Occipital lobe (tissue), 2 donors: ENCODE results near the gene IFITM1. TPM values are rescaled to one million over a fixed set of nuclear protein-coding genes. Genes with fewer than 3 reads are reported as not detected.
"Not testable (repeated sequence)": the region's sequence is repeated elsewhere in the genome, so short reads cannot be mapped to it uniquely, and the experiment has no call there.

Source experiments
- DNase-seq: peaks from one replicate; lab custom pipeline; 2025; lab: John Stamatoyannopoulos, UW
- total RNA-seq: library from RNA; depleted of rRNA; stranded (reverse); fragments of >200 nt; gene quantifications from one replicate; pipeline ENCODE4 v1.2.3, GENCODE V29; 2014

The IFITM1 gene
- total RNA-seq, 1 donor from 2014 or later, result 6.9 TPM

GRCh38 chr11:308740-309665, 4.8 kb upstream of the IFITM1 start:
- not testable (repeated sequence) for DNase-seq

DNA sequence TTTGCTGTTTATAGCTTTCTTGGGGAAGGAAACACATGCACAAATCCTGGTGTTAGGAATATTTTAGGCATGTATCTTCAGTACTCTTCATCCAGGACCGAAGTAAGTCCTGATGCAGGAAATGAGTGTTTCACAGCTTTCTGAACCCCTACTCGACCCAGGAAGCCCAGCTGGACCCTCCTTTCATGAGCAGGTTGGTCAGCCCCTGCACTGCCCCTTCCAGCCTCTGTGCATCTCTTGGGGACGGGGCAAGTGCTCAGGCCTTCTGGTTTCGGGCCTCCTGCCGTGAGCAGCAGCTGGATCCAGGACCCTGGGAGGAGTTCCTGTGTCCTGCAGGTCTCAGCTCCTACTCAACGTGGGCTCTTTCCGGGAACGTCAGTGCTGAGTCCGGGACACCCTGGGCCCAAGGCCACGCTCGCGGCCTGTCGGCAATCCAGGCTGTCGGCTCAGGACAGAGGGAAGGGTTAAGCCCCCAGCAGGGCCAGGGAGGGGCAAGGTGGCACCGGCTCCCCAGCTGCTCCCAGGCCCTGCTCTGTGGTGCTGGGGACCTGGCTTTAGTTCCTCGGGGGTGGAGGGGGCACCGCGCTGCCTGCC, 3.8 kb upstream of the IFITM1 start:
- not testable (repeated sequence) for DNase-seq

GRCh38 chr11:311013-311748, 2.7 kb upstream of the IFITM1 start:
- not testable (repeated sequence) for DNase-seq

- DNase-seq, result no peak
Measured at GRCh38 chr11:312092-312816, 1.6 kb upstream of the IFITM1 start.

DNA sequence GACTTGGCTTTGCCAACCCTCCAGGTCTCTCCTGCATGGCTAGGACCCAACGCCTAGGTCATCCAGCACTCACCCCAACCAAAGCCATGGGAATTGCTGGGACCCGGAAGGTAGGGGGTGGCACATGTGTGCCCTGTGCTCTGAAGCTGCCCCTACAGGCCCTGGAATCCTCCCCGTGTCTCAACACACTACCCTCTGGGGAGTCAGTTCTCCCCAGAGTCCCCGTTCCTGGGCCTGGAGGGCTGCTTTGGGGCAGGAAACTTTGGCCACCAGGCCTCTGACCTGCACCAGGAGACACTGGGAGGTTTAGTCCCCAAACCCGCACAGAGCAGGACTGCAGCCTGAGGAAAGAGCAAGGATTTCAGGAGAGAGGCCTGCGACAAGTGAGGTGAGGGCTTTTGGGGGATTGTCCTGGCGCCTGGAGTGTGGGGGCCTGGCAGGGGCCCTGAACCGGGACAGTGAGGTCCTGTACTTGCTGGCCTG, 495 bp upstream of the IFITM1 start:
- DNase-seq, result no peak

DNA sequence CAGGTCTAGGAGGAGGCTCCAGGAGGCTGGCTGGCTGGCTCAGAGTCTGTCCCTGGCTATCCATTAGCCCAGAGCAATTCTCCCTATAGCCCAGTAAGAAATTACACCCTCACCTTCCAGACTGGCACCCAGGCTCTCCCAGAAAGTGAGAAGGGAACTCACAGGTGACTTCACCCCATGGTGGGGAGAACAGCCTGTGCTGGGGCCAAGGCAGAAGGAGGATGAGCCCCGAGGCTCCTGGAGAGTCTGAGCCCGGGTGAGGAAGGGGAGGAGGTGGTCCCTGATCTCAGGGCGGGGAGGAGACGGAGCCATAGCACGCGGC, 675 bp downstream of the IFITM1 start:
- not testable (repeated sequence) for DNase-seq

DNA sequence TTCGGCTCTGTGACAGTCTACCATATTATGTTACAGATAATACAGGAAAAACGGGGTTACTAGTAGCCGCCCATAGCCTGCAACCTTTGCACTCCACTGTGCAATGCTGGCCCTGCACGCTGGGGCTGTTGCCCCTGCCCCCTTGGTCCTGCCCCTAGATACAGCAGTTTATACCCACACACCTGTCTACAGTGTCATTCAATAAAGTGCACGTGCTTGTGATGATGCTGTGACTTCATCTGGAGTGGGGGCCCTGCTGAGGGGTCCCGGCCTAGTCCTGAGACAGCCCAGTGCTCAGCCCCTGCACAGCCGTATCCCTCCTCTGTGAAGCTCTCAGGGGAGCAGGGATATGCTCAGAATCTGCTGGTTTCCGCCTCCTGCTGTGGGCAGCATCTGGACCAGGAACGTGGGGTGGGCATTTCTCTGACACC, 1.2 kb downstream of the IFITM1 start:
- DNase-seq, result no peak

GRCh38 chr11:315516-315994, 1.7 kb downstream of the IFITM1 start:
- DNase-seq, result no peak

DNA sequence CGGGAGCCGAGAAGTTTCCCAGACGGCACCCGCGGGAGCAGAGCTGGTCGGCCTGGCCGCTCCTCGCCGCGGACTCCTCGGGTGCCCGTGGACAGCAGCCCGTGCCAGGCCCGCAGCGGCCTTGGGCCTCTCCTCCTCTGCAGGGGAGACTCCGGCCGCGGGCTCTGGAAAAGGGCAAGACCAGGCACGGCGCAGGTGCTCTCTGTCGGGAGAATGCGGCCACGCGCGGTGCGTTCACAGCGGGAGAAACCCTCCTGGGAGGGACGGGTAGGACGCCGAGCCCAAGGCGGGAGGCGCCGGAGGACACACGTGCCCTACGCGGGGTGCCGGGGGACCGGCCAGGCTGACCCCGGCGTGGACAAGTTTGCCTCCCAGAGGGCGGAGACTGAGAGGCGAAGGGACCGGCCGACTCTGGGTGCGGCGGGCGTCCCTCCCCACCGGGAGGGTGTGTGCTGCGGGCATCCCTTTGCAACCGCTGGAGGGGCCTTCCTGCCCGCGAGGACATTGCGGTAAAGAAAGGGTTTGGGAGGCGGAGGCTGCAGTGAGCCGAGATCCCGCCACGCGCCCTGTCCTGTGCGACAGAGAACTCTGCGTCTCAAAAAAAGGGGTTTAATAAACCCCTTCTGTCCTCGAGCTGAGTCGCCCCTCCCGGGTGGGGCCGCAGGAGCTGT, 2.3 kb downstream of the IFITM1 start:
- no peak for DNase-seq

DNA sequence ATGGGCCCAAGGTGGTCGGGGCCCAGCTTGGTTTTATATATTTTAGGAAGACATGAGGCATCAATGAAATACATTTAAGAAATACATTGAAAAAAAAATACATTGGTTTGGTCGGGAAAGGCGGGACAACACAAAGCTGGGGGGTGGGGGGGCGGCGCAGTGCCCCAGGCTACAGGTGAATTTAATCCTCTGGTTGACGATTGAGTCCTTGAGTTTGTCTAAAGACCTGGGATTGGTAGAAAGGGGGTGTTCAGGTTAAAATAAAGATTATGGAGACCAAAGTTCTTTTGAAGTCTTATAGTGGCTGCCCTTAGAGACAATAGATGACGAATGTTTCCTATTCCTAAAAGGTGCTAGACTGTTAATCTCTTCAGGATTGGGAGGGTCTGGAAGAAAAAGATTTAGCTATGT, 3.1 kb downstream of the IFITM1 start:
- DNase-seq, result no peak

DNA sequence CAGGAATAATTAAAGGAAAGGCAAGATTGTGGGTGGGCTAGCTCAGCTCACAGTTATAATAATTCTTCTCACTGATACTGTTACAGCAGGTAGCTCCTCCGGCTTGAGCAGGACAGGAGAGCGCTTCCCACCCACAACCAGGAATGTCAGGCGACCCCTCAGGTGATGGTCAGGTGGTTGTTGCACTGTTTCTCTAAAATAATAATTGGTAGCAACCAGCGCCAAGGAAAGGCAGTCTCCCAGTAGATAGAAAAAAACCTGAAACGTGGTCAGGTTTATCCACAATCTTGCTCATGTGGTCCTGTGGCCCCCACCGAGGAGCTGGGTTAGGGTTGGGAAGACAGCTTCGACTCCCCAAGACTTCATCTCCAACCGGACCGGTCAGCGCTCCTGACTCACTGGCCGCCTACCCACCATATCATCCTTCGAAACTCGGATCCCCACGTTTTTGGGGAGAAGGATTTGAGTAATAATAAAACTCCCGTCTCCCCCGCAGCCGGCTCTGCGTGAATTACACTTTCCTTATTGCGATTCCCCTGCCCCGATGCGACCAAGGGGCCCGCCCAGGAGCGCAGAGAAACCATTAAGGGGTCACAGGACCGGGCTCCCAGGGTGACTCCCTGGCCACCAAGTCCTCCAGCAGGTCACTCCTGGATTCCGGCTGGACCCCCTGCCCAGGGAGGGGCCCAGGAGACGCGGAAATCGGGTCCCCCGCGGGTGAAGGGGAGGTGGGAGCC, 4.0 kb downstream of the IFITM1 start:
- DNase-seq, result not testable (repeated sequence)

DNA sequence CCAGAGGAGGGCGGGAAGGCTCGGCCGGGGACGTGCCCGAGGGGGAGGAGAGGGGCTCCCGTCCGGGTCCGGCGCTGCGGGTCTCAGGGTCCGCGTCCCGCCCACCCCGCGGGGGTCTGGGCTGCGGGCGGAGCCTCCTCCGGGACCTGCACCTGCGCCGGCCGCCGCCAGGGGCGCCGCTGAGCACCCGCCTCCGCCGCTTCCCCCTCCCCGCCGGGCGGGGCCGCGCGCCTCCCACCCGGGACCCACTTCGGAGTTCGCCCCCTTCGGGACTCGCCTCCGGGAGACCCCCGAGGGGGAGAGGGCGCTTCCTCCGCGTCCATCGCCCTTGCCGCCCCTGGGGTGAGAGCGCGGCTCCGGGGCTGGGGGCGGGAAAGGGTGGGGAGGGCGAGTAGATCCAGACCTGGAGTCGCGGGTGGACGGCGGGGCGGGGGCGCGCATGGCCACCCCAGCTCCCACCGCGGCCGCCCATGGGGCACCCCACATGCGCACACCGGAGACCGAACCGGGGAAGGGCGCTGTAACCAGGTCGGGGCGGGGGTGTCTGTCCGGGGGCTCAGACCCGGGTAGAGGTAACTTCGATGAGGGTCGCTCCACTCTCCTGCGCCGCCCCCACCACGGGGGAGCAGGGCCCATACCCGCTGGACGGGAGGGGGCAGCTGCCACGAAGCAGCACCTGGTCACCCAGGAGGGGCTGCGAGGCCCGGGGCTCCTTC, 4.7 kb downstream of the IFITM1 start:
- DNase-seq, result not testable (repeated sequence)

GRCh38 chr11:319121-319887, 5.5 kb downstream of the IFITM1 start:
- DNase-seq, result not testable (repeated sequence)

- DNase-seq, result not testable (repeated sequence)
Measured at GRCh38 chr11:319888-320273, 6.0 kb downstream of the IFITM1 start.

DNA sequence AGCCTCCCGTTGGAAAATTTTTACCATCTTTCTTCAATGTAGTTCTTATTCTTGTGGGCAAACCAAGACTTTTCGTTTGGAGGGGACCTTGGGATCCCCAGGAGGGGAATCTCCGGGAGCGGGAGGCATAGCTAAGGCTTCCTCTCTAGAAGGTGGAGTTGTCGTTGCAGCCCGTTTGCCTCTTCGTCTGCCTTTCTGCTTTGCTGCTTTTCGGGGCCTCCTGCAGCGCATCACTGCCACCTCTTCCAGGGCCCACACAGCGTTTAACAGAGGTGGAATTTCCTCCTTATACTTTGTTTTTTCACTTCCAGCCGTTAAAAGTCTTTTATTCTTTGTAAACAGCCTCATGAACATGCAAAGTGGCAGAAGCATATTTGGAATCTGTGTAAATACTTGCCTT, 10.3 kb downstream of the IFITM1 start:
- no peak for DNase-seq

DNA sequence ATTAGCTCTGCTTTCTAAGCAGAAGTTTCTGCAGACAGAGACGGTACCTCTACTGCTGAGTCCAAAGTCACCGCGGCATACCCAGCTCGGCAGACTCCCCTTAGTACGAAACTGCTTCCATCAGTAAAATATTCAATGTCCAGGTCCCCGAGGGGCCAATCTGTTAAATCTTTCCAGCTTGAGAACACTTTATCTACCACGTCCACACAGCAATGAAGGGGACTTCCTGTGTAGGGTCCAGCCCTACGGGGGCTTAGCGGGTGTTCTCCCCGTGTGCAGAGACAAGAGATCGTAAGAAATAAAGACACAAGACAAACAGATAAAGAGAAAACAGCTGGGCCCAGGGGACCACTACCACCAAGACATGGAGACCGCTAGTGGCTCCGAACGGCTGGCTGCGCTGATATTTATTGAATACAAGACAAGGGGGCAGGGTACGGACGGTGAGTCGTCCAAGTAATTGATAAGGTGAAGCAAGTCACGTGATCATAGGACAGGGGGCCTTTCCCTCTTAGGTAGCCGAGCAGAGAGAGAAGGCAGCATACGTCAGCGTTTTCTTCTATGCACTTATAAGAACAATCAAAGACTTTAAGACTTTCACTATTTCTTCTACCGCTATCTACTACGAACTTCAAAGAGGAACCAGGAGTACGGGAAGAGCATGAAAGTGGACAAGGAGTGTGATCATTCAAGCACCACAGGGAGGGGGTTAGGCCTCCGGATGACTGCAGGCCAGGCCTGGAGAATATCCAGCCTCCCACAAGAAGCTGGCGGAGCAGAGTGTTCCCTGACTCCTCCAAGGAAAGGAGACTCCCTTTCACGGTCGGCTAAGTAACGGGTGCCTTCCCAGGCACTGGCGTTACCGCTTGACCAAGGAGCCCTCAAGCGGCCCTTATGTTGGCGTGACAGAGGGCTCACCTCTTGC, 11.0 kb downstream of the IFITM1 start:
- not testable (repeated sequence) for DNase-seq

DNA sequence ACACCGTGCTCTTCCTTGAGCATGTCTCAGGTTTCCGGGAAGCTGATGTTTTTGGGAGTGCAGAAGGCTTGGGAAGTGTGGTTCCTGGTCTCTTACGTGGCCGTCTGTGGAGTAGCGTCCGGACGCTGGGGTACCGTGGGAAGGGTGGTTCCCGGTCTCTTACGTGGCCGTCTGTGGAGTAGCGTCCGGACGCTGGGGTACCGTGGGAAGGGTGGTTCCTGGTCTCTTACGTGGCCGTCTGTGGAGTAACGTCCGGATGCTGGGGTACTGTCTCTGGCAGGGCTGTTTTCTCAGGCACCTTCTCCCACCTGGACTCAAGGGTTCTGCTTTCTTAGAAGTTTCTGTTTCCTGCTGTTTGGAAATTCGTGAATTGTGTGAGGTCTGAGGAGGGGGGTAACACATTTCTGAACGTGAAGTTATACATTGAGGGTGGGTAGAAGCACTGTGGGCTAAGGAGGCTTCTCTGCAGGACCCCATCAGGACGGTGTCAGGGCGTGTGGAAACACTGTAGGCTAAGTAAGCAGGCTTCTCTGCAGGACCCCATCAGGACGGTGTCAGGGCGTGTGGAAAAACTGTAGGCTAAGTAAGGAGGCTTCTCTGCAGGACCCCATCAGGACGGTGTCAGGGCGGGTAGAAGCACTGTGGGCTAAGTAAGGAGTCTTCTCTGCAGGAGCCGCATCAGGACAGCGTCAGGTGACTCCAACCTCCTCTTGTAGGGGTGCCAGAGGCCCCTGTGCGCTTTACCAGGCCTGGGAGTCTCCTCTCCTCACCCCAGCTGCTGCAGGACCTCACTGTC, 12.2 kb downstream of the IFITM1 start:
- no peak for DNase-seq
